22Rv1 (cell line): ENCODE results near the gene KCNIP1.

Source experiments
- CTCF ChIP-seq: fragments of 450-650 bp; IDR thresholded peaks from 2 replicates; pipeline ENCODE4 v1.5.1; 2017; ENCODE audit warnings: mild to moderate bottlenecking
- ZFX ChIP-seq: fragments of 450-650 bp; IDR thresholded peaks from 2 replicates; pipeline ENCODE4 v1.6.1; 2017; ENCODE audit warnings: antibody characterized with exemption, borderline replicate concordance

- TF ChIP-seq CTCF (no peak), ZFX (no peak)
Observed at GRCh38 chr5:170478306-170478705, 25.5 kb upstream of the KCNIP1 start.
